AG09309 (cell line): Measurements from ENCODE around the gene ALX4.

ENCODE experiments used
- DNase-seq: peaks from one replicate; pipeline ENCODE4 v3.0.0-alpha.2; 2010; ENCODE audit warnings: low read depth
- H3K4me3 ChIP-seq: 2 replicates; pipeline ENCODE4 v1.5.1; 2011; ENCODE audit warnings: mild to moderate bottlenecking, low read depth, low read length, moderate library complexity; ENCODE audit not compliant: control insufficient read depth
- TF ChIP-seq, protein P1 (sequence below): IDR thresholded peaks from 2 replicates; pipeline ENCODE4 v1.5.1; 2011; ENCODE audit warnings: mild to moderate bottlenecking, low read depth, low read length, inconsistent platforms; ENCODE audit not compliant: insufficient read depth, control insufficient read depth; ENCODE audit errors: missing control alignments

Gene ALX4

DNA sequence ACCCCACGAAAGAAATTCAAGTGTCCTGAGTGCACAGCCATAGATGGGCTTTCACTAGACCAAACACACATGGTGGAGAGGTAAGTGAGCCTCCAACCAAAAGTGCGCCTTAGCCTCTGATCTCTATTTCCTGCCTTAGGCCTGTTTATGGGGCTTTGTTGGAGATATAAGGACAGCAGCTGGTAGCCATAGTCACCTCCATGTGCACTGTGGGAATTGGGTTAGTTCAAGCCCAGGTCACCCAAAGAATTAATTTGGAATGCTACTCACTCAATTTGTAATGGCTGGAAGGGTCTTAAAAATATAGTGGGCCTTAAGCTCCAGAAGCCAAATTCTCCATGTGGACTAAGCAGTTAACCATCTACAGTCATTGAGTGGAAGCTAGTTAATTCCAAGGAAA, 73.6 kb downstream of the ALX4 start:
- DNase-seq = no peak
- no peak overlapping the region for H3K4me3 ChIP-seq
- TF ChIP-seq, protein P1, sequence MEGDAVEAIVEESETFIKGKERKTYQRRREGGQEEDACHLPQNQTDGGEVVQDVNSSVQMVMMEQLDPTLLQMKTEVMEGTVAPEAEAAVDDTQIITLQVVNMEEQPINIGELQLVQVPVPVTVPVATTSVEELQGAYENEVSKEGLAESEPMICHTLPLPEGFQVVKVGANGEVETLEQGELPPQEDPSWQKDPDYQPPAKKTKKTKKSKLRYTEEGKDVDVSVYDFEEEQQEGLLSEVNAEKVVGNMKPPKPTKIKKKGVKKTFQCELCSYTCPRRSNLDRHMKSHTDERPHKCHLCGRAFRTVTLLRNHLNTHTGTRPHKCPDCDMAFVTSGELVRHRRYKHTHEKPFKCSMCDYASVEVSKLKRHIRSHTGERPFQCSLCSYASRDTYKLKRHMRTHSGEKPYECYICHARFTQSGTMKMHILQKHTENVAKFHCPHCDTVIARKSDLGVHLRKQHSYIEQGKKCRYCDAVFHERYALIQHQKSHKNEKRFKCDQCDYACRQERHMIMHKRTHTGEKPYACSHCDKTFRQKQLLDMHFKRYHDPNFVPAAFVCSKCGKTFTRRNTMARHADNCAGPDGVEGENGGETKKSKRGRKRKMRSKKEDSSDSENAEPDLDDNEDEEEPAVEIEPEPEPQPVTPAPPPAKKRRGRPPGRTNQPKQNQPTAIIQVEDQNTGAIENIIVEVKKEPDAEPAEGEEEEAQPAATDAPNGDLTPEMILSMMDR = no peak

DNA sequence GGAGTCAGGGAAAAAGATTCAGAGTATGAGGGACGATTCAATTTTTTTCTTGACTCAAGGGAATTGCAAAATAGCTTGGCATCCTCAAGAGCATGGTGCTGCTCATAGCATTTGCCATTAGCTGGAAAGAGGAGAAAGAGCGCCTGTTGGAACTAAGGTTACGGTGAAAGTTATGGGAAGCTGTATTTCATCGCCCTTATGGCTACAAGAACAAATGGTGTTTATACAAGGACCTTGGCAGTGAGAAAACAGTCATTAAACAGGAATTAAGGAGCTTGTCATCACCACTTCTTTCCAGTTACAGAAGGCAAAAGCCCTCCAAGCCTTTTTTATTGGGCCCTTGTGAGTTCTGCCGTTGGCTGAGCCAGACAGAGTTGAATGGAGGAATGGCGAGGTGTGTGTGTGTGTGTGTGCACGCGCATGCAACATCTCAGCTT, 74.2 kb downstream of the ALX4 start:
- H3K4me3 ChIP-seq = no peak overlapping the region
- no peak for DNase-seq
- TF ChIP-seq, protein P1 = no peak

DNA sequence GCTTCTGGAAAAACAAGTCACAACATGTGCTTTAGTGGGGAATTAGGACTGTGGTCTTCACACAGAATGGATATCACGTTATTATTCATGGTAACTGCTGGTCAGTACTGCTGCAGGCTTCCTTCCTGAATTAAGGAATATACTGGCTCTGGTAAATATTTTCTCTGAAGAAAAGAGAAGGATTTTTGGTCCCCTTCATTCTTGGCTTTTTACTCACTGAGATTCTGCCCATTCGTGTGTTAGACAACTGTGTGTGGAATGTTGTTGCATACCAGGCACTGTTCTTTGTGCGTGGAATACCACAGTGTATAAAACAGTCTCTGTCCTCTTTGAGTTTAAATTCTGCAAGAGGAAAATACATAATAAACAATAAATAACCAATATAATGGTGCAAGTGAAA, 80.3 kb downstream of the ALX4 start:
- no peak for DNase-seq
- no peak overlapping the region for H3K4me3 ChIP-seq
- TF ChIP-seq, protein P1 = no peak

DNA sequence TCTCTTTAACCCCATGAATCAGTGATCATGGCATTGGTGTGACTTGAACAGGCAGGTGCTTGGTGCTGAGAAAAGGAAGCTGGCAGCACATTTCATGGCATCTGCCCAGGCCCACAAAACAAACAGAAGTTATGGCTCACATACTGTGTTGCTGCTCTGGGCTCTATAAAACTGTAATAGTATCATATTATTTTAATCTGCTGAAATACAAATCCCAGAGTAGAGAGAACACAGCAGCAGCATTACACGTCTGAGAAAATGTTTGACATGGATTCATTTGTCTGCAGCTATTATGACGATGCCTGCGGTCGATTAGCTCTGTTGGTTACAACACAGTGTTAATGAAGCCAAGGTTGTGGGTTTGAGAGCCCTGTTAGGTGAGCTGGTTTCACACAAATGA, 80.8 kb downstream of the ALX4 start:
- TF ChIP-seq, protein P1 = no peak
- no peak for DNase-seq

DNA sequence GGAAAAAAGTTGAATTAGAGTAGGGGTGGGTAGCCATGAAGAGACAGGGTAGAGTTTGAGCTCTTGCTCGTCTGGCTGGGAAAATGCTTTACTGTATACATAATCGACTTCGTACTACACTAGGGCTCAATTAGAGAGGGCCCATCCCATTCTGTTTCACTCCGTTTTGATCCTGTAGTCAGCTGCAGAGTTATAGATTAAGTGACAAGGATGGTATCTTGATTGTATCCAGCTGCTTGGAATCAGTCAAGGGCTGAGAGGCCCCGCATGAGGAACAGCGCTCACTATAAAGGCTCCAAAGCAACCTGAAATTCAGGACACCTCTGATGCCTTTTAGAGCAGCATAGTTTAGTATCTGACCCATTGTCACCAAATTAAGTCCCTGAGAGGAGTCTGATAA, 81.6 kb downstream of the ALX4 start:
- H3K4me3 ChIP-seq = no peak overlapping the region
- DNase-seq = no peak
- TF ChIP-seq, protein P1 = no peak

More for the DNA sequence above, 80.8 kb downstream of the ALX4 start:
- no peak overlapping the region for H3K4me3 ChIP-seq

DNA sequence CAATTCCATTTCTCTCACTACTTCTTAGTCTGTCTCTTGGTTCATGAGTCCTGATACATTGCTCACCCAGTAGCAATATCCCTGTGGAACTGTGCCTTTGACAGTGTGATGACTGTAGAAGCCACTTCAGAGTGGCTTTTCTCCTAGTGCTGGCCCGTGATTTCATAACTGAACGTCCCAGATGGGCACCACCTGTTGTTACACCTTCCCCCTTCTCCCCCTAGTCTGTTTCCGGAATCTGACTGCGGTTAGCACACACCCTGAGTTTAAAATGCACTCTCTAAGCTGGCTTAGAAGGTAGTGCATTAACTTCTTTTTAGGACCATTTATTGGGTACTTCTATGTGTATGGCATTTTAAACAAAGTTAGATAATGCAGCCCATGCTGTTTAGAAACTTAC, 83.0 kb downstream of the ALX4 start:
- no peak for DNase-seq
- no peak overlapping the region for H3K4me3 ChIP-seq
- TF ChIP-seq, protein P1 = no peak

DNA sequence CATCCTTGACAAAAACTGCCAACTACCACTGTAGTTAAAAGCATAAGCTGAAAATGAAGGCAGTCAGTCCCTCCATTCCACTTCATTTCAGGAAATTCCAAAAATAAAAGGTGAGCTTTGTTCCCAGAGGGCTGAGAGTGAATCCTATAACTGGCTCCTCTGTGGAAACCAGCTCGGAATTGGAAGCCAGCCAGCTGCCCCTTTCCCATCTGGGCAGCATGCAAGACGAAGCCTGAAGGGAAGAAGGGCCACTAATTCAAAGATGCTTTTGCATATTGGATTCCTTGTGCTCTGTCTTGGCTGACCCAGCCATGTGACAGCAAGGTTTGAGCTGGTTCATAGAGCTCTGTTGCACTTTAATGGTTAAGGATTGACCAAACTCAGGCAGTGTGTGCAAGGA, 83.4 kb downstream of the ALX4 start:
- DNase-seq = no peak
- no peak overlapping the region for H3K4me3 ChIP-seq
- TF ChIP-seq, protein P1 = no peak
